Stimulated activated CD8-positive, alpha-beta memory T cell treated with anti-CD3 and anti-CD28 coated beads, Interleukin-4, amount 100 ng/mL, for 24 hours (primary cell): ENCODE data around the gene KSR2.

ENCODE experiments used
- DNase-seq: peaks from one replicate; pipeline ENCODE4 v3.0.0-alpha.2; 2020; ENCODE audit warnings: low read depth

The KSR2 gene

GRCh38 chr12:117494833-117495655 is 473.7 kb downstream of the KSR2 start:
- no peak for DNase-seq

DNA sequence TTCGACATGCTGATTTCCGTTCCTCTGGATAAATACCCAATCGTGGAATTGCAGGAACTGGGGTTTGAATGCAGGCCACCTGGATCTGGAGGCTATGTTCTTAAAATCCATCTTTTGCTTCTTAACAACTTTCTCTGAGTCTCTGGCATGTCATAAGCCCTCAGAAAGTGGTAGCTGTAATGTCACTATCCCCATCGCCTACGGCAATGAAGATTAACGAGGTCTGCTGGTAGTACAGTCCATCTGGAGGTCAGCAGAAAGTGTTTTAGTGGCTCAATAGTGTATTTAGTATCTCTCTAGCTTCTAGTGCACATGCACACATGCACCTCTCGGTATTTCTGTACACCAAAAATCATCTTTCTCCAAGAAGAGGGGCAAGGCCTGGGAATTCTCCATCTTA is 477.1 kb downstream of the KSR2 start:
- no peak for DNase-seq

GRCh38 chr12:117490130-117490529 is 478.7 kb downstream of the KSR2 start:
- DNase-seq = no peak

DNA sequence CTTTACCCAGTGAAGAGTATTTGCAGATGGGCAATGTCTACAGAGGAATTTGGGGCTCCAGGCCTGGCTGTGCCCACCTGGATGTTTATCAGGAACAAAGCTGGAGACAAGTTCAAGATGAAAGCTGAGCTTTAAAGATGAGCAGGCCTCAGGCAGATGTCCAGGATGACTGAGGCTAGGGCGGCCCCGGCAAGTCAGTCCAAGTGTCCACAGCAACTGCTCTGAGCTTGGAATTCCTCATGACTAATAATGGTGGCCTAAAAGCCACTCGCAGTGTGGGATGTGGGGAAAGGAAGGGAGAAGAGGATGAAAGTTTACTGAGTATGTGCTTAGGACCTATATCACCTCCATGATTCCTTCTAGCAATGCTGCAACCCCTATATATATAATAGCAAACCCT is 479.1 kb downstream of the KSR2 start:
- no peak for DNase-seq

GRCh38 chr12:117486840-117487659 is 481.7 kb downstream of the KSR2 start:
- no peak for DNase-seq

- DNase-seq = no peak
These were observed 482.6 kb downstream of the KSR2 start for GRCh38 chr12:117485984-117486839.

DNA sequence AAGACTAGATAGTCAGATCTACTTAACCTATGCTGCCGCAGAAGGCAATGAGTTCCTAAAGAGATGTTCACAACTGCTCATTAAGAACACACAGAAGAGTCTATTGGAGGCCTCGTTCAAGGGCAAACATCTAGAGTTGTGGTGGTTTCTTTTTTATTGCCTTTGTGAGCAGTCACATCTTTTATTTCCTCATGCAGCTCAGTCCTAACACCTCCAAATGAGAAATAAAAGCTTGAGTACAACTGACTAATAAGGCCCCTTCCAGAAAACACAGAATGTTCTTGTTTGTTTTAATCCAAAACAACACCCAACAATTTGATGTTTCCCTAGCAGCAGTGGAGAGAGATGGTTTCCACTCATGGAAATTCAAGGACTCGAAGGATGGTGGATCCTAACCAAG is 483.9 kb downstream of the KSR2 start:
- no peak for DNase-seq

DNA sequence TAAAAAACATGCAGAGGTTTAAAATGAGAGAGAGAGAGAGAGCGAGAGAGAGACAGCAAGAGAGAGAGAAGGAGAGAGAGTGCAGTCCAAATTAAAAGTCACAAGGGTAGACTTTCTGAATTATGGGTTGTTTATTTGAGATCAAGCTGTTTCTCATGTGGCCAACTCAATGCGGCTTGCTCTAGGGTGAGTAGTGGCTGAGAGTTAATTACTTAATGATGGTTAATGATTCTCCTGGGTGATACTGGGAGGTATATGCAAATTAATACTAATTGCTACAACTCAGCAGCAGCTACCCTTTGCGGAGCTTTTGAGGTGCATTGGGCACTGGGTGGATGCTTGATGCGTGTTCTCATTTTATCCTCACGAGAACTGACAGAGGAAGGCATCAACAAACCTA is 485.3 kb downstream of the KSR2 start:
- no peak for DNase-seq

DNA sequence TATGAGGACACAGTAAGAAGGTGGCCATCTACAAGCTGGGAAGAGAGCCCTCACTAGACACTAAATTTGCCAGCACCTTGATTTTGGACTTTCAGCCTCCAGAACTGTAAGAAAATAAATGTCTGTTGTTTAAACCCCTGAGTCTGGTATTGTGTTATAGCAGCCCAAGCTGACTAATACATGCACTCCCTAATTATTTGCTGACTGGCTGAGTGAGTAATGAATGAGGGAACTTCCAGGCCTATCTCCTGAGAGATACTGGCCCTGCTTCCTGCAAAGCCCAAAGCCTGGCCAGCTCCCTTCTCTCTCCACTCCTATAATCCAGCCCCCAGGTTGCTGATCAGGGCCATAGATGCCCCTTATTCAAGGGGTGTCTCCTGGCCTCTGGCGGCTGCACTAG is 487.3 kb downstream of the KSR2 start:
- DNase-seq = no peak

GRCh38 chr12:117476341-117476740 is 492.4 kb downstream of the KSR2 start:
- DNase-seq = no peak

DNA sequence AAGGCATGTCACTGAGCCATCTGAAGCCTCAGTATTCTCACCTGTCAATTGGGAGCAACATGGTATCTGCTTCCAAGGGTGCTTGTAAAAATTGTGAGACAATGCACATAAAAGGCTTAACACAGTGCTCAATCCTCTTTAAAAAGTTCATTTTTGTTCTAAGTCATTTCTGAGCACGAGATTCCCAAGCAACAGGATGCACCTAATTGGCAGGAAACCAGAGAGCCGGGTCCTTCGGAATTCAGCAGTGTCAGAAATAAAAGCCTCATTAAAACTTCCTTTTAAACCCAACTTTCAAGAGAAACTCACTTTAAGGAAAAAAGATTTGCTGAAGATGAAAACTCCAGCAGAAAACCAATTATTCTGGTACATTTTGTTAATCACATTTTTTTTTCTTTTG is 494.9 kb downstream of the KSR2 start:
- DNase-seq = no peak

DNA sequence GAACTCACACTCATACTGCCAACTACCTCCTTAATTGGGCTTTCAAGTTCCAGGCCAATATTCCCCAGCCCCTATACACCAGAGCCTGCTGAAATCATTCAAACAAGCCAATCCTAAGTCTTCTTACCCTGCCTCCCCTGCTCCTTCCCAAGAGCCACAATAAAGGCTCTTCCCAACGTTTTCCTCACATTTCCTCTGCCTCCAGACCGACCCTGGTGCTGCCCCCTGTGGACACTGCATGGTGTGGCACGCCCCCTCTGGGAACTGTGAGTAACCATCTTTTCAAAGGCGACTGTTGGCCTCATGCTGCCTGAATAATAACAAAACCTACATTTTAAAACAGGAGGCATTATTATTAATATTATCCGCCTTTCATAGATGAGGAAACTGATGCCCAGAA is 495.8 kb downstream of the KSR2 start:
- no peak for DNase-seq

GRCh38 chr12:117470804-117471203 is 498.0 kb downstream of the KSR2 start:
- no peak for DNase-seq

DNA sequence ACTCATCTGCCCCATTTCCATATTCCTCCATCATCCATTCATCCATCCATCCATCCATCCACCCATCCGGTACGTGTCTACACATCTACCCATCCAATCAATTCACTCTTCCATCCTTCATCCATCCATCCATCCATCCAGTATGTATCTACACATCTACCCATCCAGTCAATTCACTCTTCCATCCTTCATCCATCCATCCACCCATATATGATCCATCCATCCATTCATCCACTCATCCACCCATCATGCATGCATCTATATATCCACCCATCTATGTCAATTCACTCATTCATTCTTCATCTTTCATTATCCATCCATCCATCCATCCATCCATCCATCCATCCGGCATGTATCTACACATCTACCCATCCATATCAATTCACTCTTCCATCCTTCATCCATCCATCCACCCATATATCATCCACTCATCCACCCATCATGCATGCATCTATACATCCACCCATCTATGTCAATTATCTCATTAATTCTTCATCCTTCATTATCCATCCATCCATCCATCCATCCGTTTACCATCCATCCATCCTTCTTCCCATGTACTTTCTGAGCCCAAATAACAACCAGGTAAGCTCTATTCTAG is 498.8 kb downstream of the KSR2 start:
- DNase-seq = no peak

DNA sequence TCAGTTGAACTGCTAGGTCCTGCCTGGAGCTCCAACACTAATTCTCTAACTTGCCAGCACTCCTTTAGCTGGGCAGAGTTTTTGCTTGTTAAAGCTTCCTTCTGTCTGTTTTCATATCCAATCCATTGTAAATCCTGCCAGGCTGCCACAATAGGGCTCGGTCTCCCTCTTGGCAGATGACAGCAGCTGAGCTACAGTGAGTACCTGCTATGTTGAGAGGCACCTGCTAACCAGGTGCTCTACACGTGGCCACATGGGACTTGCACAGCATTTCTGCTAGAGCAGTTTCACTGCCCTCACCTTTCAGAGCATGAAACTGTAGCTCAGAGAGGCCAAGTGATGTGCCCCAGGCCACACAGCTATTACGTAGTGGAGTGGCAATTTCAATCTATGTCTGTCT is 500.8 kb downstream of the KSR2 start:
- DNase-seq = no peak

DNA sequence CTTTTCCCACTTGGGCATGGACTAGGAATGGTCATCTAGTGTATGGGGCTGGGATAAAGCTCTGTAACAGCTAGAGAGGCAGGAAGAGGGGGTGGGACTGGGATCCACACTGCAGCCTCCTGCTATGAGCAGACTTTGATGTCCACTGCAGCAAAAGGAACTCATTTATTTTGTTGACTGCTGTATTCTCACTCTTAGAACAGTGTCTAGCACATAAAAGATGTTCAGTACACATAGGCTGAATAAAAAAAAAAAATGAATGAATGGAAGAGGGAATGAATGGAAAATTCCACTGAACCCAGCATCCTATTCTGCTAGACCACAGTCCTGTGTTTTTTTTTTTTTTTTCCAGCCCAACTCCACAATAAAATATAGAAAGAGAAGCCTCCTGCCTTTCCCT is 501.2 kb downstream of the KSR2 start:
- DNase-seq = no peak

- no peak for DNase-seq
These were observed 502.0 kb downstream of the KSR2 start for GRCh38 chr12:117466677-117467362.

- DNase-seq = no peak
These were observed 507.1 kb downstream of the KSR2 start for GRCh38 chr12:117461732-117462131.

DNA sequence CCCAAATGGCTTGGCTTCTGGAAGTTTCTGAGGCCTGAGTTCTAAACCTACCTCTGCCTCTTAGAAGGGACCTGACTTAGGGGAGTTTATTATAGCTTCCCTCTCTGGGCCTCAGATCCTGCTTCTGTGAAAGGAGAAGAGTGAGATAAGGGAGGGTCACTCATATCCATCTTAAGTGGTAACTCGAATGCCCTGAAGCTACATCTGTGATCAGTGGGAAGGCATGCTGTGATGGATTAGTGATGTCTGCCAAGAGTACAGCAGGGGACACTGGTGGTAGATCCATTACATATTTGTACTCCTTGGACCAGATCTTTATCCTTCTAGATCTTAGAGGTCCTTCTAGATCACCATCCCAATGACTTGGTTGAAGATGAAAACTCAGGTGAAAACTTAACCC is 509.6 kb downstream of the KSR2 start:
- no peak for DNase-seq

GRCh38 chr12:117457189-117457588 is 511.6 kb downstream of the KSR2 start:
- no peak for DNase-seq

- DNase-seq = no peak
These were observed 512.7 kb downstream of the KSR2 start for GRCh38 chr12:117456076-117456475.
